SKM-1 treated with dmso at 0.1 percent for 144 hours (cell line): ENCODE measurements around the gene PLEKHG3.

Experiments
- DNase-seq: peaks from one replicate; lab custom pipeline; 2025; ENCODE audit not compliant: unreplicated experiment; lab: John Stamatoyannopoulos, UW

Gene PLEKHG3

DNA sequence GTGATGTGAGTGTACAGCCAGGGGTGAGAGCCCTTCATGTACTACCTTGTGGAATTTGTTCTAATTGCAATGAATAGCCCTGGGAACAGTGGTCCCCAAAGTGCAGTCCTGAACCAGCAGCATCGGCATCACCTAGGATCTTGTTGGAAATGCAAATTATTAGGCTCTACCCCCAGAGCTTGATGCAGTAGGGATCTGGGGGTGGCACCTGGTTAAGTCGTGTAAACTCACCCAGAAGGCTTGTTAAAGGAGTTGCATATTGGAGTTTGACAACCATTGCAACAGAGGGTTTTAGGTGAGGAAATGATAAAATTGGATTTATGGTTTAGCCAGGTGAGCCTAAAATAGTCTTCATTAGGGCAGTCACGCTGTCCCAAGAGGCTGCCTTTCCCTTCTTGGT, 73.2 kb downstream of the PLEKHG3 start:
- no peak for DNase-seq

DNA sequence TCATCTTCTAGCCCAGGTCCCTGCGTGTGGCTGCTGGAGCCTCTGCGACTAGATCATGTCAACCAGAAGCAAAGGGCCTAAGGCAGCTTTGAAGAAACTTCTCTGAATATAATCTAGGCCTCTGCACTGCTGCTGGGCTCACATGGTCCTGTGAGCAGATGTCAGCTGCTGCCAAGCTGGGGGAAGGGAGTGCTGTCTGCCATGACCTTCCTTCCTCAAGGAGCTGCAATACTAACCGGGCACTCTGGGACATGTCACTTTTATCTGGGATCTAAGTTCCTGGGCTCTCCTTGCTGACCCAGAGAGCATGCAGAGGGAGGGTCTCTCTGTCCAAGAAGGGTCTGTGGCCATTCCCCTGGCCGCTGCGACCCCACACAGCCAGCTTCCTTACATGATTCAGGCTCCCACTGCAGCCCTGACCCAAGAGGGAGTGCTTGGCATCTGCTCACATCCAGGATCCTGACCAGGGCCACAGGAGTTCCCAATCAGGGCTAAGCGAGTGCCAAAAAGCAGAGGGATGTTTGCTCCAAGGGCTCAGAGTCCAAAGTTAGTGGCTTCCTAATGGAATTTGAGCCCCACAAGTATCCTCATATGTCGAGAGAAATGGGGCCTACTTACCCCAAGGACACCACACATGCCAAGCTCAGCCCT, 74.0 kb downstream of the PLEKHG3 start:
- no peak for DNase-seq

DNA sequence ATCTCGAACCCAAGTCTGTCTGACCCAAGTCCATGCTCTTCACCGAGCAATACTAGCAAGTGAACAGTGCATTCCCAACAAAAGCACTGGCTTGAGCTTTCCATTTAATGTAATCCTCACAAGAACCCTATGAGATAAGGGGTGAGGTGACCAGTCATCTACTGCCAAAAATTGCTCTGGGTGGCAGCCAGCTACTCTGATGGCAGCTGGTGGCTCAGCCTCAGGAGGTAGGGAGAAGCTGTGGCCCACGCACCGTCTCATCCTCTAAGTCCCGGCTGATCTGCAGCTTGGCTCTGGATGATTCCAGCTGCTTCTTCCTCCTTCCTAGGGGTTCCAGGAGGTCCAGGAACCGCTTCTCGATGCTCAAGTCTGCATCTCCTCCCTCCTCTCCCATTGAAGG, 75.2 kb downstream of the PLEKHG3 start:
- DNase-seq: no peak

DNA sequence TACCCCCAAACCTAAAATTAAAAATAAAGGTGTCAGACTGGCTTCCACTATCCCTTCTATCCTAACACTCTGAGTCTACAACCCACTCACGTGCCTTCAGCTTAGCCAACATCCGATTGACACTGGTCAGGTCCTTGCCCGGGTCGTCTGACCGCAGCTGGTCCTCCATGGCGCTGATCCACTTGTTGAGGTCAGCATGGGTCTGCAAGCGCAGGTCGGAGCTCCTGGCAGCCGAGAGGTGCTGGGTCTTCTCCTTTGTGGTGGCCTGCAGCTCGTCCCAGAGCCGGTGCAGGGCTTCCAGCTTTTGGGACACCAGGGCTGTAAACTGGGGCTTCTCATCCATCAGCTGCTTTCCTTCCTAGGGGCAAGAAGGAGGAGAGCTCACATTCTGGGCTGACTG, 78.0 kb downstream of the PLEKHG3 start:
- no peak for DNase-seq

DNA sequence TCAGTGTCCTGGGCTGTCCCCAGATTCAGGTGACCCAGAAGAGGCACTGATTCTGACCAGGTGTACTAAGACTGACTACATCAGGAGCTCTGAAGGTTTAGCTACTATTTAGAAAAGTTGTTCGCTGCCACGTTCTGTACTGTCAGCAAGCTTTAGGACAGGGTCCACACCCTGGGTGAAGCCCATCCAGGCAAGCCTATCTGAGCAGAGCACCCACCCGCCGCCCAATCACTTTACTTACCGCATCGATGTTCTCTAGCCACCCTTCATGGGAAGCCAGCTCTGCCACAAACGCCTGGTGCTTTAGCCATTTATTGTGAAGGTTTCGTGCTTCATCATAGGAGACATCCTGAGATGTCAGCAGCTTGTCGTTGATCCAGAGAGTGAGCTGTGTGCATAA, 79.8 kb downstream of the PLEKHG3 start:
- no peak for DNase-seq

DNA sequence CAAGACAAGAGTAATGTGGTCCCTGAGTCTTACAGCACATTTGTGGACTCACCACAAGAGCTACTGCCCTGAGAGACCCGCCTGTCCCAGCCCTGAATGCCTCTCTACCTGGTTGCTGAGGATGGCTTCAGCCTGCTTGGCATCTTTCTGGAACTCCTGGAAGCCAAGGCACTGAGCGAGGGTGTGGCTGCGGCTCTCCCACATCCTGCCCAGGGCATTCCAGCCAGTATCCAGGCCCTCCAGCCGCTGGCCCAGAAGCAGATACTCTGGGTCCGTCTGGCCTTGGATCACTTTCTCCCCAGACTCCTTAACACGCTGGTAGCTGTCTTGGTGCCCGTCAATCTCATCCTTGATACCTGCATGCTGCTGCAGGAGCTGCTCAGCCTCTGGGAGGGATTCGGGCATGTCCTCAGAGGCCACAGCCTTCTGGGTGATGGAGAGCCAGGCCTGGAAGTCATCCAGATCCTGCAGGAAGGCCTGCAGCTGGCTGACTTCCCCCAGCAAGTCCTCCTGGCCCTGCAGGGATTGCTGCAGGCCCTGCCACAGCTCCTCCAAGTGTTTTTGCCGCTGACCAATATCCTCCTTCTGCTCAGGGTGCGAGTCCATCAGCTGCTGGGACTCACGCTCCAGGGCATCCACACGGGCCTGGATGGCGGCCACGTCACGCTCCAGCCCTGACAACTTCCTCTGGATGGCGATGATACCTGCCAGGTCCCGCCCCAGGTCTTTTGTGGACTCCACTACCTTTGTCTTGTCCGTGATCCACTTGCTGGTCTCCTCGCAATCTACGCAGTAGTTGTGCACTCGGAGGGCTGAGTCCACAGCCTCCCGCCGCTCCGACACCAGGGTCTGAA, 82.3 kb downstream of the PLEKHG3 start:
- DNase-seq: no peak

DNA sequence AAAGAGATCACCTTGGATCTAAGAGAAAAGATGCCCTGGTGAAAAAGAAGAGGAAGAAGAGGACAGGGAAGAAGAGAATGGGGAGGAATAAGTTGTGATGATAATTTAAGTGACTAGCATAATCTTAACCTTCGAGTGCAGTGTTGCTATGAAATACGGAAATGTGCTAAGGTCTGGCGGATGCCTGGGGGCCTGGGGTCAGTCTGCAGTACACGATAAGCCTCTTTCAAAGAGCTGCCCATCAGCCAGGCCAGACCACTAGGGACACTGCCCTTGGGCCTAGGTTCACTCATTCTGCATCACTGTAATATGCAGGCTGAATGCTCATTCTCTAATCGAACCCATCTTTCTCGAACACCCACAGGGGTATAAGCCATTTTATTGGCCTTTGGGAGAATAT, 83.4 kb downstream of the PLEKHG3 start:
- no peak for DNase-seq

DNA sequence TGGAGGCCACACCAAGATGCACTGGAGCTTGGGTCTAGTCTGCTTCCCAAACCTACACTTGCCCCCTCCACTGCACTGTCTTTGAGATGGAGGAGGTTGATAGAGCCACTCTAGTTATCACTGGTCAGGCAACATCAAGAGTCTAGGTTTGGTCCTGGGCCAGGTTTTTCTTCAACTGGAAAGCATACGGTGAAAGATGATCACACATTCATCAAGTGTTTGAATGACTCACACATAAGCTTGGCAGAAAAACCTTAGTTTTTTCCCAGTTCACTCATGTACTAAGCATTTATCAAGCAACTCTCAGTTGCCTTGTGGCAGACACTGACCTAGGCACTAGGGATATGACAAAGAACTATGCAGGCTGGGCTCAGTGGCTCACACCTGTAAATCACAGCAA, 84.5 kb downstream of the PLEKHG3 start:
- DNase-seq: no peak

DNA sequence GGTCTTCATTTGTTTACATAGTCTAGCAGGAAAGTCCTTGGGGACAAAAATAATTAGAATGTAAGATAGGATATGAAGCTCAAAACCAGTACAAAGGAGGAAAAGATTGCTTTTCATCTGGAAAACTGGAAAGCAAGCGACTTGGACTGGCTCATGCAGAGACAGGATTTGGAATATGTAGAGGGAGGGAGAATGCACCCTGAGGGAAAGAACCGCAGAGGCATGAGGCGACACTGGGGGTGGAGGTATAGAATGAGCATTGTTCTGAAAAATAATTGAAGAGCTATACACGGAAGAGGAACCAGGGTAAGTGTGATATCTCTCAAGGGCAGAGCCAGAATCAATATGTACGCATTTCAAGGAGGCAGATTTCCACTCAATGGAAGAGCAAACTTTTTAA, 85.5 kb downstream of the PLEKHG3 start:
- DNase-seq: no peak

DNA sequence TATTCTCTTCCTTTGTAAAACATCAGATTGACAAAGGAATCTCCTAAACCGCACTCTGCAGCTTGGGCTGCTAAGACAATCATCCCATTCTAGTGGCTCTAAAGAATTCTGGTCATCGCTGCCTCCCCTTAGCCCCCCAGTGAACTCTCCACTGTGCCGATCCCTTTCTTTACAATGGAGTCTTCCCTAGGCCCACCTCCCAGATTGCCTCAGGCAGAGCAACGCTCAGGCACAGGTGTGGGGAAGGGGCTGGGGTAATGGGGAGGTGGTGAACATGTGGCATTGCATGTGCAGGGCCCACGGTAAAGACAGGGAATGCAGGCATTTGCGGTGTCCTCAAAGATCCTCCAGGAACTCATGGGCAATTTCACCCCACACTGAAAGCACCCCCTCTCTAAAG, 86.3 kb downstream of the PLEKHG3 start:
- DNase-seq: no peak

DNA sequence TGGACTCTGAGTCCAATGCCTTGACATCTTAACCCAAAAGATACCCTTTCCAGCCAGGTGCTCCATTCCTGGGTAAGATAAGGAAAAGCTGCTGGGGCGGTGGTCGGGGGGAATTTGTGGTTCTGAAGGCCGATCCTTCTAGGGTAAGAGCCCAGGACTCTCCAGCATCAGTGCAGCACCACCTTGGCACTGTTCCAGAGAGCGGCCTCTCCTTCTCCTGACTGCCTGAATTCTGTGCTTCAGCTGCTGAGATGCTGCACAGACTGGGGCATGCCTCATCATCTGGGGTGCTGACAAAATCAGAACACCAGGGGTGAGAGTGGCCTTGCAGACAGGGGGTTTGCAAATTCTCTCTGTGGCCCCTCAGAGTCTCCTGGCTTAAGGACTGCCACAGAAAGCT, 88.0 kb downstream of the PLEKHG3 start:
- DNase-seq: no peak

DNA sequence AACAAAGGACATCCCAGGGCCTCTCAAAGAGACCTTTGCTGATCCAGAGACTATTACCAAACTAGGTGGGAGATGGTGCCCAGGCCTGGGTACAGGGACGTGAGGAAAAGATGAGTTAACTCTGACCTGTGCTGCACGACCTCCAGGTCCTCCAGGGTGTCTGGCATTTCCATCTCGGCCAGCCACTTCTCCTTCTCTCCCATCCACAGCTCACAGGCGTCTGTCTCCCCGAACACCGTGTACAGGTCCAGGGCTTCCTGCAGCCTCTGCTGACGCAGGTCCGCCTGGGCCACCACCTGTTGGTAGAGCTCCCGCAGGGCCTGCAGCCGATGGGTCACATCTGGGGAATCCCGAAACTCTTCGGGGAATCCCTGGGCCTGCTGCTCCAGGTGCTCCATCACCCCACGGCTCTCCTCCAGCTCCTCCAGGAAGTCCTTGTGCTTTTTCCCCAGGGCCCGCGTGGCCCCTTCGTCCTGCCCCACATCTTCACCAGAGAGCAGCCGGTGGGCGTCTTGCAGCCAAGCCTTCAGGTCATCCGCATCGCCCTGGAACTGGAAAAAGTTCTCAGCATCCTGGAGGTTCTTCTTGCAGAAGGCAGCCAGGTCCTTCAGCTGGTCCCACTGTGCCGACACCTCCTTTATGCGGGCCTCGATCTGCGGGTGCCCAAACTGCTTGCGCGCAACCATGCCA, 88.8 kb downstream of the PLEKHG3 start:
- DNase-seq: no peak

DNA sequence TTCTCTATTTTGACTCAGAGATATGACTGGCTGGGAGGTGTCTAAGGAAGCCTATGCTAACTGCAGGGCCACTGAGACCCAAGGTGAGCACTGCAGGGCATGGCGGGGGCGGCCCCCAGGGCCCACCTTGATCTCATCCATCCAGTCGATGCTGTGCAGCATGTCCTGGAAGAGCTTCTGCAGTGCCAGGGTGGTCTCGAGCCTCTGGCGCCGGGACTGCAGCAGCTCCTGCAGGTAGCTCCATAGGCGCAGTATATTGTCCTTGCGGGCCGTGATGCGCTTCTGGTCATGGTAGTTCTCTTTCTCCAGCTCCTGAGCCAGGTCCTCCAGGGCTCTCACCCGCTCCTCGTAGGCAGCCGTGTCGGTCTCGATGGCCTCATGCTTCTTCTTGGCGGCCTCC, 91.0 kb downstream of the PLEKHG3 start:
- DNase-seq: no peak

DNA sequence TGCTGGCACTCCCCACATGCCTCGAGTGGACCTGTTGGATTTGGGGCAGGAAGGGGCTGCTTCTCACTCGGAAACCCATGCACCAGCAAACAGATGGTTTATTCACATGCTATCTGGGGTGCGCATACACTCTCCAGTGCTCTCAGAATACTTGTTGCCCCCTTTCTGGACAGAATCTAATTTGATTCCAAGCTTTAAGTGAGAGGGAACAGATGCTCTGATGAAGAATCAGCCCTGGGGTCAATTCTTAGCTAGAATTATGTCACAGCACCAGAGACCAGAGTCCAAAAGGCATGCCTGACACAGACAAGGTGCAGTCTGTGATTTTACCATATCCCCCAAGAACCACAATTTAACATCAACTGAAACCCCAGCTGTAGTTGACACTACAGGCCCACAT, 91.7 kb downstream of the PLEKHG3 start:
- no peak for DNase-seq

DNA sequence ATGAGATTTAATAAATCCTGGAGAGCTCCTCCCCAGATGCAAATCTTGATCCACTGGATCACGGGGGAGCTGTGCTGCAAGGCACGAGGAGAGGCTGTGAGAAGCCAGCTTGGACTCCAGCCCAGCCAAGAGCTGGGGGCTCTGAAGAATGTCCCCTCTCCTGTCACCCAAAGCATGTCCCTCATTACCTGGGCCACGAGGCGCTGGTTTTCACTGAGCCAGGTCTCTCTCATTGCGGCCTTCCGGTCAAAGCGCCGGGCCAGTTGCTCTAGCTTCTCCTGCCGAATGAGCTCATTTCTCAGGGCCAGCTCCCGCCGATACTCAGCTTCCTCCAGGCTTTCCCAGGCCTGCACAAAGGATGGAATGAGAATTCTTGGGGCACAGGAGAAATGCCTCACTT, 92.1 kb downstream of the PLEKHG3 start:
- no peak for DNase-seq

DNA sequence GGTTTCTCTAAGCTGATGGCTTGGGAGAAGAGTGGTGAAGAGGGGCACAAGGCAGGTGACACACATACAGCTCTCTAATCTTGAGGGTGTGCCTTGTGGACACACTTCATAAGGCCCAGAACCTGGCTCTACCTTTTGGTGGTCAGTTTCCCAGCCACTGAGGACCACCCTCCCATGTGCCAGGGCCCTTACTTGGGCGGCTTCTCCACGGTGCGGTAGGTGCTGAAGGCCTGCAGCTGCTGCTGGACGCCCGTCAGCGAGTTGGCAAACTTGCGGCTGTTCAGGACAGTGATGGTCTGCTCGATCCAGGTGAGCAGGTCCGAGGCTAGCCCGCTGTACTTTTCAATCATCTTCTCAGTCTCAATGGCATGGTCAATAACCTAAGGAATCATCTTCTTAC, 95.3 kb downstream of the PLEKHG3 start:
- DNase-seq: no peak
